GM10266 (cell line): ENCODE results near the gene SERAC1.

Source experiments
- DNase-seq: peaks from one replicate; pipeline ENCODE4 v3.0.0; 2012; ENCODE audit errors: extremely low spot score
- CTCF ChIP-seq: IDR thresholded peaks from 2 replicates; pipeline ENCODE4 v1.5.1; 2012; ENCODE audit warnings: mild to moderate bottlenecking, low read depth; ENCODE audit not compliant: control insufficient read depth, insufficient read depth; ENCODE audit errors: missing control alignments

SERAC1 gene

GRCh38 chr6:158205169-158205944 is 37.3 kb upstream of the SERAC1 start:
- no peak for DNase-seq
- TF ChIP-seq CTCF = peak; percentile 28

- no peak for TF ChIP-seq CTCF
- DNase-seq = no peak
These were observed 30.4 kb upstream of the SERAC1 start for GRCh38 chr6:158198461-158198860.

- no peak for TF ChIP-seq CTCF
- no peak for DNase-seq
These were observed 26.6 kb upstream of the SERAC1 start for GRCh38 chr6:158194487-158195280.

GRCh38 chr6:158191761-158192160 is 23.7 kb upstream of the SERAC1 start:
- no peak for TF ChIP-seq CTCF
- DNase-seq = no peak

- no peak for DNase-seq
- TF ChIP-seq CTCF = no peak
These were observed 23.0 kb upstream of the SERAC1 start for GRCh38 chr6:158191032-158191431.

- no peak for TF ChIP-seq CTCF
- no peak for DNase-seq
These were observed 20.5 kb upstream of the SERAC1 start for GRCh38 chr6:158188591-158188990.
